GM18517 (cell line): Measurements from ENCODE around the gene DPF1.
"Not testable (repeated sequence)": the region's sequence is repeated elsewhere in the genome, so short reads cannot be mapped to it uniquely, and the experiment has no call there.

Experiments
- ATAC-seq: cut with Tn5 transposase; IDR thresholded peaks from one replicate; pipeline ENCODE4 v1.9.1; 2021; ENCODE audit warnings: mild to moderate bottlenecking, moderate library complexity; ENCODE audit not compliant: unreplicated experiment

DPF1 gene

GRCh38 chr19:38224014-38224862 lies at the start of gene DPF1:
DPF1 (minus strand) TSS chr19:38224222; CDS start chr19:38224142, 80 bp downstream.
- no peak for ATAC-seq

- no peak for ATAC-seq
Measured at GRCh38 chr19:38273499-38273898, 49.5 kb upstream of the DPF1 start.

GRCh38 chr19:38270587-38271167 lies 46.7 kb upstream of the DPF1 start:
- ATAC-seq, result no peak

GRCh38 chr19:38268539-38268938 lies 44.5 kb upstream of the DPF1 start:
- ATAC-seq, result no peak

GRCh38 chr19:38267761-38268483 lies 43.9 kb upstream of the DPF1 start:
- no peak for ATAC-seq

GRCh38 chr19:38266981-38267597 lies 43.1 kb upstream of the DPF1 start:
- ATAC-seq, result no peak

- no peak for ATAC-seq
Measured at GRCh38 chr19:38265921-38266429, 42.0 kb upstream of the DPF1 start.

- ATAC-seq, result no peak
Measured at GRCh38 chr19:38265213-38265861, 41.3 kb upstream of the DPF1 start.

GRCh38 chr19:38264486-38265212 lies 40.6 kb upstream of the DPF1 start, which contains the start of gene SPINT2:
SPINT2 (plus strand) TSS chr19:38264573; CDS start chr19:38264893, 320 bp downstream.
- ATAC-seq, result no peak

- no peak for ATAC-seq
Measured at GRCh38 chr19:38263689-38264485, 39.9 kb upstream of the DPF1 start.

- ATAC-seq, result no peak
Measured at GRCh38 chr19:38262585-38263268, 38.7 kb upstream of the DPF1 start.

- ATAC-seq, result not testable (repeated sequence)
Measured at GRCh38 chr19:38261942-38262341, 37.9 kb upstream of the DPF1 start.

GRCh38 chr19:38255383-38256014 lies 31.5 kb upstream of the DPF1 start:
- no peak for ATAC-seq

GRCh38 chr19:38253788-38254187 lies 29.8 kb upstream of the DPF1 start:
- no peak for ATAC-seq

- no peak for ATAC-seq
Measured at GRCh38 chr19:38252941-38253691, 29.1 kb upstream of the DPF1 start.

GRCh38 chr19:38252385-38252784 lies 28.4 kb upstream of the DPF1 start:
- ATAC-seq, result no peak

GRCh38 chr19:38251564-38252051 lies 27.6 kb upstream of the DPF1 start:
- no peak for ATAC-seq
